ENCODE results near the gene SLC26A2. TPM values are rescaled to one million over a fixed set of nuclear protein-coding genes. Genes with fewer than 3 reads are reported as not detected.

The SLC26A2 gene
- total RNA-seq, 5 donors from 2014 or later (not counting 1 experiment from before 2014, with no cell fraction given) = 5.2 to 11.0 (median 10.0) TPM

DNA sequence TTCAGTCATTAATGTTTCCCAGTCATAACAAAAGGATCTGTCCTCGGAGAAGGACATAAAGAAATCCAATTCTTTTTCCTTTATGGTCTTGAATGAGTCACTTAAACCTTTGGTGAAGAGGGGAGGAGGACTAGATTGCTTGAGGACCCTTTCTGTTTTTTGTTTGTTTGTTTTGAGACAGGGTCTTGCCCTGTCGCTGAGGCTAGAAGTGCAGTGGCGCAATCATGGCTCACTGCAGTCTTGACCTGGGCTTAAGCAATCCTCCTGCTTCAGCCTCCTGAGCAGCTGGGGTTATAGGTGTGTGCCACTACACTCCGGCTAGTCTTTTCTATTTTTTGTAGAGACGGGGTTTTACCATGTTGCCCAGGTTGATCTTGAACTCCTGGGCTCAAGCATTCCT, 27.6 kb downstream of the SLC26A2 start:
- H3K27ac ChIP-seq (ENCODE audit: low read length) = no peak overlapping the region
- H3K9me3 ChIP-seq = no peaks in the 10 kb centered on the region
- H3K27ac Mint-ChIP-seq = no peak overlapping the region
- no peak overlapping the region for H3K4me3 Mint-ChIP-seq
- no peaks in the 10 kb centered on the region for H3K36me3 ChIP-seq (ENCODE audit: control insufficient read depth in 2 of 2, extremely low read depth in 1 of 2, insufficient read depth in 1 of 2, low read length in 1 of 2)
- peaks cover 0 to 6% (median 0%) of the 10 kb centered on the region in 3 donors for H3K4me1 Mint-ChIP-seq
- DNase-seq (no peak), ATAC-seq (replicated peaks in 1 of 4) (no peak)
- H3K4me3 ChIP-seq (ENCODE audit: control insufficient read depth in 1 of 2, extremely low read depth in 1 of 2, low read length in 1 of 2) = no peak overlapping the region
- 100% methylated on average over 3 of the region's 5 CpGs for WGBS (ENCODE audit: insufficient coverage)
- ChIA-PET CTCF (no interaction called here), POLR2A (no interaction called here)
- H3K36me3 Mint-ChIP-seq = peaks cover 4% of the 10 kb centered on the region
- H3K27me3 Mint-ChIP-seq = no peaks in the 10 kb centered on the region
- no peaks in the 10 kb centered on the region for H3K9me3 Mint-ChIP-seq
- H3K27me3 ChIP-seq (replicated peaks in 1 of 2; ENCODE audit: control insufficient read depth in 2 of 2, extremely low read depth in 1 of 2, insufficient read depth in 2 of 2, low read length in 1 of 2) = no peaks in the 10 kb centered on the region
- no peaks in the 10 kb centered on the region for H3K4me1 ChIP-seq (ENCODE audit: control insufficient read depth in 1 of 2, extremely low read depth in 1 of 2, insufficient read depth in 2 of 2, low read length in 2 of 2)

DNA sequence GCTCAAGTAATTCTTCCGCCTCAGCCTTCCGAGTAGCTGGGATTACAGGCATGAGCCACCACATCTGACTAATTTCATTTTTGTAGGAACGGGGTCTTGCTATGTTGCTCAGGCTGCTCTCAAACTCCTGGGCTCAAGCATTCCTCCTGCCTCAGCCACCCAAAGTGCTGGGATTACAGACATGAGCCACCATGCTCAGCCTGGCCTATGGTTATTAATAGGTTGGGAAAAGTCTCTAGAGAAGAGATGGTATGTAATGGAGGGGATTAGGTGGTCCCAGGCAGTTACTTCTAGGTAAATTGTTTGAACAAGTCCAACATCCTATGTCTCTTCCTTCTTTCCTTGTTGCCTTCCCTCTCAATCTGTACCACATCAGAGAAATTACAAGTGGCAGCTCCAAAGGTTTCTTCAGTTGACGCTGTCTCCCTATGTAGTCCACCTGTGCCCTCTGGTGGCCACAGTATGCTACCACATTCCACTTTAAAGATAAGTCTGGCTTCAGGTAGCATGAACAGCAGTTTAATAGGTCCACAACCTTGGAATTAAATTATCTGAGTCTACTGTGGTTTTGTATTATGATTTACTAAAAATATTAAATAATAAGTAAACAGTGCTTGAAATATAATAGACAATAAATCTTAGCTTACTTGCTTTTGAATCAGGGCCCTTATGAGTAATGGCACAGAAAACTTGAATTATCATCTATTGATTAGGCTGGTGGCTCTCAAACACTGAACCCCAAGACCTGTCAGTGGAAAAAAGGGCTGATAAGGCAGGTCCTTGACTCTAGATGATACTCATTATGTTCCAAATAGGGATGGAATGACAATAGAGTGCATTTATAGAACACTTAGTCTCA, 30.2 kb downstream of the SLC26A2 start:
- Mint-ChIP-seq H3K36me3 (peaks cover 5% of the 10 kb centered on the region), H3K4me3 (no peak overlapping the region), H3K4me1 (peaks cover 0 to 6% (median 0%) of the 10 kb centered on the region in 3 donors), H3K27ac (no peak overlapping the region), H3K9me3 (no peaks in the 10 kb centered on the region), H3K27me3 (no peaks in the 10 kb centered on the region)
- Histone ChIP-seq H3K27me3 (replicated peaks in 1 of 2; ENCODE audit: control insufficient read depth in 2 of 2, extremely low read depth in 1 of 2, insufficient read depth in 2 of 2, low read length in 1 of 2) (no peaks in the 10 kb centered on the region), H3K36me3 (ENCODE audit: control insufficient read depth in 2 of 2, extremely low read depth in 1 of 2, insufficient read depth in 1 of 2, low read length in 1 of 2) (peaks cover 0 to under 1% of the 10 kb centered on the region in 2 donors), H3K4me1 (ENCODE audit: control insufficient read depth in 1 of 2, extremely low read depth in 1 of 2, insufficient read depth in 2 of 2, low read length in 2 of 2) (no peaks in the 10 kb centered on the region), H3K4me3 (ENCODE audit: control insufficient read depth in 1 of 2, extremely low read depth in 1 of 2, low read length in 1 of 2) (no peak overlapping the region), H3K9me3 (no peaks in the 10 kb centered on the region), H3K27ac (ENCODE audit: low read length) (no peak overlapping the region)
- DNase-seq (peak; percentile 16 to 83 (median 57)), ATAC-seq (replicated peaks in 1 of 4) (peak; percentile 84 to 92 (median 87))
- POLR2A ChIA-PET = no interaction called here
- WGBS (ENCODE audit: insufficient coverage) = 70% methylated on average over 4 of the region's 4 CpGs
- CTCF ChIA-PET = interaction anchor here (0.5 to 4.9 kb wide), 15 partner anchors 12 to 1184 kb away, joined by 3 to 53 read pairs (median 4); partner anchors contain the start of gene SLC26A2 (in 1 of the 2)

DNA sequence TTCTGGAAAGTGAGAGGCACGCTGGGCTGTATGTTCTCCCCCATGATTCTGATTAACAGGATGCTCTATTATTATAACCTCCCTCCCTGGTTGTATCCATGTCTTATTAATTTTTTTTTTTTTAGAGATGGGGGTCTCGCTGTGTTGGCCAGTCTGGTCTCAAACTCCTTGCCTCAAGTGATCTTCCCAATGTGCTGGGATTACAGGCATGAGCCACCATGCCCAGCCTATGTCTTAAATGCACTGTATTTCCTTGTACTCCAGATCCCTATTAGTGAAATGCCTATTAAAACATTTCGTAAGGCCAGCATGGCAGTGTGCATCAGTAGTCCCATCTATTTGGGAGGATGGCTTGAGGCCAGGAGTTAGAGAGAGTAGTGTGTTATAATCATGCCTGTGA, 32.9 kb downstream of the SLC26A2 start:
- Mint-ChIP-seq H3K36me3 (peaks cover 11% of the 10 kb centered on the region), H3K9me3 (no peaks in the 10 kb centered on the region), H3K4me3 (no peak overlapping the region), H3K27ac (no peak overlapping the region), H3K27me3 (no peaks in the 10 kb centered on the region), H3K4me1 (peaks cover 0 to 7% (median 0%) of the 10 kb centered on the region in 3 donors)
- Histone ChIP-seq H3K27ac (ENCODE audit: low read length) (no peak overlapping the region), H3K9me3 (no peaks in the 10 kb centered on the region), H3K27me3 (replicated peaks in 1 of 2; ENCODE audit: control insufficient read depth in 2 of 2, extremely low read depth in 1 of 2, insufficient read depth in 2 of 2, low read length in 1 of 2) (no peaks in the 10 kb centered on the region), H3K36me3 (ENCODE audit: control insufficient read depth in 2 of 2, extremely low read depth in 1 of 2, insufficient read depth in 1 of 2, low read length in 1 of 2) (peaks cover 0 to 5% of the 10 kb centered on the region in 2 donors), H3K4me3 (ENCODE audit: control insufficient read depth in 1 of 2, extremely low read depth in 1 of 2, low read length in 1 of 2) (no peak overlapping the region), H3K4me1 (ENCODE audit: control insufficient read depth in 1 of 2, extremely low read depth in 1 of 2, insufficient read depth in 2 of 2, low read length in 2 of 2) (no peaks in the 10 kb centered on the region)
- ATAC-seq (replicated peaks in 1 of 4) (no peak), DNase-seq (no peak)
- POLR2A ChIA-PET = interaction anchor here in 1 of 2 donors (0.6 kb wide), 1 partner anchor 31 kb away, joined by 3 read pairs; no protein-coding TSS in a partner anchor
- CTCF ChIA-PET = interaction anchor here (0.7 to 4.9 kb wide), 4 partner anchors 13 to 160 kb away, joined by 3 to 53 read pairs (median 10); no protein-coding TSS in a partner anchor
- WGBS (ENCODE audit: insufficient coverage) = no CpG with 5 or more reads among the region's 3 CpGs

DNA sequence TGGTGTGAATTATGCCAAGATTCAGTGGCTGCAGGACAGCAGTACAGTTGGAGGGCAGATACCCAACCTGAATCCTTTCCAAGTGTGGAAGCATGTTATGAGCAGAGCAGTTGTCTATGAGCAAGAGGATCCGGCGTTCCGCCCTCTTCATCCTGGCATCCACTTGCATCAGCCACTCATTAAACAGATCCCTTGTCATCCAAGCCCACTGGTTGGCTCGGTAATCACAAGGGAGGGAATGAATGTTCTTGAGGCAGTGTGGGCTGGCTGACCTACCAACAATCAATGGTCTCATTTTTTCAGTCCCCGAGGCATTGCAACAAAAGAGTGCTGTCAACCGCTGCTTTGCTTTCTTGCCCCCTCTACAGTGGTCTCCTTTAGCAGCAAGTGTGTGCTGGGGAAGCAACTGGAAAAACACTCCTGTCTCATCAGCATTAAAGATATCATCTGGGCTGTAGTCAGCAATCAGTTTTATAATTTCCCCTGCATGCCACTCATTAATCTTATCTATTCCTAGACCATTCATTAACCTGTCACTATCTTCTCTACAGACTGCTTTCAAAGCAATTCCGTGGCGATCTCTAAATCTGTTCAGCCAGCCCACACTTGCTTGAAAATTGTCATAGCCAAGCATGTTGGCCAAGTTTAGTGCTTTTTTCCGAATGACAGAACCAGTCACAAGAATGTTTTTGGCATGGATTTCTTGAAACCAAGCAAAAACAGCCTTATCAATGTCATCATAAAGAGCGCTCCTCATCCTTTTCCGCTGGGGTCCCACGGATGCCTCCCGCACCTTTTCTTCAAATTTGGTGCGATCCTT, 35.0 kb downstream of the SLC26A2 start:
- H3K4me1 Mint-ChIP-seq = peaks cover 14 to 22% (median 15%) of the 10 kb centered on the region in 3 donors
- no peak for ATAC-seq (replicated peaks in 1 of 4)
- no peak for DNase-seq
- Histone ChIP-seq H3K9me3 (no peaks in the 10 kb centered on the region), H3K4me3 (ENCODE audit: control insufficient read depth in 1 of 2, extremely low read depth in 1 of 2, low read length in 1 of 2) (peak overlapping the region in 1 of 2 donors; percentile 6), H3K27me3 (replicated peaks in 1 of 2; ENCODE audit: control insufficient read depth in 2 of 2, extremely low read depth in 1 of 2, insufficient read depth in 2 of 2, low read length in 1 of 2) (no peaks in the 10 kb centered on the region), H3K27ac (ENCODE audit: low read length) (no peak overlapping the region), H3K4me1 (ENCODE audit: control insufficient read depth in 1 of 2, extremely low read depth in 1 of 2, insufficient read depth in 2 of 2, low read length in 2 of 2) (peaks cover 0 to 10% of the 10 kb centered on the region in 2 experiments), H3K36me3 (ENCODE audit: control insufficient read depth in 2 of 2, extremely low read depth in 1 of 2, insufficient read depth in 1 of 2, low read length in 1 of 2) (peaks cover 0 to 5% of the 10 kb centered on the region in 2 donors)
- CTCF ChIA-PET = interaction anchor here in 1 of 2 donors (1.0 kb wide), 1 partner anchor 162 kb away, joined by 3 read pairs; no protein-coding TSS in a partner anchor
- no peaks in the 10 kb centered on the region for H3K27me3 Mint-ChIP-seq
- no peak overlapping the region for H3K4me3 Mint-ChIP-seq
- POLR2A ChIA-PET = no interaction called here
- peaks cover 11% of the 10 kb centered on the region for H3K36me3 Mint-ChIP-seq
- no peak overlapping the region for H3K27ac Mint-ChIP-seq
- 90% methylated on average over 5 of the region's 14 CpGs for WGBS (ENCODE audit: insufficient coverage)
- H3K9me3 Mint-ChIP-seq = no peaks in the 10 kb centered on the region

DNA sequence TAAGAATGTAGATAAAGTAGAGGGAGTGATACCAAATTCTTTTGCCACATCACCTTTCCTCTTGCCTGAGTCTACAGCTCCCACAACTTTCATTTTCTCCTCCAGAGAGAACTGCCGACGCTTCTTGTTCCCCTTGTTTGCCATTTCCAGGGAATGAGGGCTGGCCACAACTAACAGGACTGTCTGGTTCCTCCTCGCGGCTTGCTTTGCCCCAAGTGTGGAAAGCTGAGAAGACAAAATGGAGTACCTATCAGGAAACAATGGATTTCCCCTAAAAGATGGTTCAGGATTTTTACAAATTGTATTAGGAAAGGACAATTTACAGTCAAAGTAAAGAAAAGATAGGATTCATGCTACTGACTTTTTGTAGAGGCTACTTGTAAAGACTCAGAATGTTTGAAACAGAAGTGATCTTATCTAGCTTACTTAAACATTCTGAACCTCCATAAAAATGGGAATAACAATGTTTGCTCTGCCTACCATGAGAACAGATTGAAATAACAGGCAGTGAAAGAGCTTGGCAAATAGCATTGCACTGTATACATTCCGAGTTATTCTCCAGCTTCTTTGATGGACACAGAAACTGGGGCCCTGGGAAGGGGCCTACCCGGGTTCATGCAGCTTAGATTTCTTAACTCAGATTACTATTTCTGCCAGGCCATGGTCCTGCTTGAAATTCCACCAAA, 35.8 kb downstream of the SLC26A2 start:
- peaks cover 0 to 14% of the 10 kb centered on the region in 2 experiments for H3K4me1 ChIP-seq (ENCODE audit: control insufficient read depth in 1 of 2, extremely low read depth in 1 of 2, insufficient read depth in 2 of 2, low read length in 2 of 2)
- ATAC-seq (replicated peaks in 1 of 4) (no peak), DNase-seq (no peak)
- peaks cover 0 to 5% of the 10 kb centered on the region in 2 donors for H3K36me3 ChIP-seq (ENCODE audit: control insufficient read depth in 2 of 2, extremely low read depth in 1 of 2, insufficient read depth in 1 of 2, low read length in 1 of 2)
- no peaks in the 10 kb centered on the region for H3K9me3 ChIP-seq
- peaks cover 11% of the 10 kb centered on the region for H3K36me3 Mint-ChIP-seq
- ChIA-PET CTCF (interaction anchor here in 1 of 2 donors (1.1 kb wide), 1 partner anchor 162 kb away, joined by 3 read pairs; no protein-coding TSS in a partner anchor), POLR2A (no interaction called here)
- H3K27ac Mint-ChIP-seq = no peak overlapping the region
- no peaks in the 10 kb centered on the region for H3K9me3 Mint-ChIP-seq
- 100% methylated on average over 2 of the region's 6 CpGs for WGBS (ENCODE audit: insufficient coverage)
- no peaks in the 10 kb centered on the region for H3K27me3 Mint-ChIP-seq
- H3K4me3 ChIP-seq (ENCODE audit: control insufficient read depth in 1 of 2, extremely low read depth in 1 of 2, low read length in 1 of 2) = no peak overlapping the region
- no peak overlapping the region for H3K27ac ChIP-seq (ENCODE audit: low read length)
- no peaks in the 10 kb centered on the region for H3K27me3 ChIP-seq (replicated peaks in 1 of 2; ENCODE audit: control insufficient read depth in 2 of 2, extremely low read depth in 1 of 2, insufficient read depth in 2 of 2, low read length in 1 of 2)
- no peak overlapping the region for H3K4me3 Mint-ChIP-seq
- peaks cover 14 to 21% (median 15%) of the 10 kb centered on the region in 3 donors for H3K4me1 Mint-ChIP-seq
